GM18858 (cell line): ENCODE data around the gene MYO1F.
"Not testable (repeated sequence)": the region's sequence is repeated elsewhere in the genome, so short reads cannot be mapped to it uniquely, and the experiment has no call there.

Source experiments
- ATAC-seq: cut with Tn5 transposase; IDR thresholded peaks from one replicate; pipeline ENCODE4 v1.9.1; 2021; ENCODE audit not compliant: unreplicated experiment

Gene MYO1F

DNA sequence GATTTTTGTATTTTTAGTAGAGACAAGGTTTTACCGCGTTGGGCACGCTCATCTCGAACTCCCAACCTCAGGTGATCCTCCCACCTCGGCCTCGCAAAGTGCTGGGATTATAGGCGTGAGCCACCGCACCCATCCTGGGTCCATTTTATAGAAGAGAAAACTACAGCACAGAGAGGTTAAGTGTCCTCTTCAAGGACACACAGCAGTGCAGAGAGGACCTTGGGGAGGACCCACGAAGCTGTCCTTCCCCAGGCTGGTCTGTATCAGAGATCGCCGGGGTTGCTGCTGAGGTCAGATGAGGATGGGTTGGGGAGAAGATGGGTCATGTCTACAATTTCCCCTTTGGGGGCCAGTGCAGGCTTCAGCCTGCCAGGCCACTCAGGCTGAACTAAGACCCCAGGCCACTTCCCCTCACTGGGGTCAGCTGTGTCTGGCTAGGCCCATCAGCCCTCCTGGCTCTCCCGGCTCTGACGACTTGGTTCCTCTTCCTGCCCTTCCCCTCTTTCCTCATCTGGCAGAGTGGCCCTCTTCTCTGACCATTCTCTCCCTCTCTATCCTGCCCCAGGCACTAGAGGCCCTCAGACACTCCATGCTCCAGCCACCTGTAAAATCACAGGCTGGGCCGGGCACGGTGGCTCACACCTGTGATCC, 9.6 kb downstream of the MYO1F start:
- ATAC-seq: no peak

DNA sequence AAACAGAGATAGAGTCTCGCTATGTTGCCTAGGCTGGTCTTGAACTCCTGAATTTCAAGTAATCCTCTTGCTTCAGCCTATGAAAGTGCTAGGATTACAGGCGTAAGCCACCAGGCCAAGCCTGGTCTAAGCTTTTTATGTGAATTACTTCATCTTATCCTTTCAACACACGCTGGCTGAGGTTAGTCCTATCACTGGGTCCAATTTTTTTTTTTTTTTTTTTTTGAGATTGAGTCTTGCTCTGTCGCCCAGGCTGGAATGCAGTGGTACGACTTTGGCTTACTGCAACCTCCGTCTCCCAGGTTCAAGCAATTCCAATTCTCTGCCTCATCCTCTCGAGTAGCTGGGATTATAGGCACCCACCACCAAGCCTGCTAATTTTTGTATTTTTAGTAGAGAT, 10.4 kb downstream of the MYO1F start:
- ATAC-seq: no peak

DNA sequence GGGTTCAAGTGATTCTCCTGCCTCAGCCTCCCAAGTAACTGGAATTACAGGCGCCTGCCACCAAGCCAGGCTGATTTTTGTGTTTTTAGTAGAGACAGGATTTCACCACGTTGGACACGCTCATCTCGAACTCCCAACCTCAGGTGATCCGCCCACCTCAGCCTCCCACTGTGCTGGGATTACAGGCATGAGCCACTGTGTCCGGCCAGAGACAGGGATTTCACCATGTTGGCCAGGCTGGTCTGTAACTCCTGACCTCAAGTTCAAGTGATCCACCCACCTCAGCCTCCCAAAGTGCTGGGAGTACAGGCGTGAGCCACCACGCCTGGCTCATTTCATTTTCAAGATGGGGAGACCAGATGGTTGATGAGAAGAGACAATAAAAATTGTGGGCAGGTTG, 12.4 kb downstream of the MYO1F start:
- ATAC-seq: not testable (repeated sequence)

DNA sequence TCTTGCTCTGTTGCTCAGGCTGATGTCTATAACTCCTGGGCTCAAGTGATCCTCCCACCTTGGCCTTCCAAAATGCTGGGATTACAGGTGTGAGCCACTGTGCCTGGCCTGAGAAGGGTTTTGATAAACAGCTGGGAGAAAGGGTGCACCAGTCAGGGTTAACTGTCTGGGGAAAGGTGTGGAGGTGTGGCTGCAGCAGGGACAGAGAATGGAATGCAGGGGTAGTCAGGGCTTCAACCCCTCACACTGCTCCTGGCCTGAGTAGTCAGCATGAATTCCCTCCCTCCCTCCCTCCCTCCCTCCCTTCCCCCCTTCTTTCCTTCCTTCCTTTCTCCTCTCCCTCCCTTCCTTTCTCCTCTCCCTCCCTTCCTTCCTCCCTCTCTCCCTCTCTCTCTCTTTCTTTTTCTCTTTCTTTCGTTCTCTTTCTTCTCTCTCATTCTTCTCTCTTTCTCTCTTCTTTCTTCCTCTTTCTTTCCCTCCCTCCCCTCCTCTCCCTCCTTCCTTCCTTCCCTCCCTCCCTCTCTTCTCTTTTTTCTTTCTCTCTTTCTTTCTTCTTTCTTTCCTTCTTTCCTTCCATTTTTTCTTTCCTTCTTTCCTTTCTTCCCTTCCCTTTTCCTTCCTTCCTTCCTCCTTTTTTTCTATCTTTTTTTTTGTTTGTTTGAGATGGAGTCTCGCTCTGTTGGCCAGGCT, 16.0 kb downstream of the MYO1F start:
- no peak for ATAC-seq

DNA sequence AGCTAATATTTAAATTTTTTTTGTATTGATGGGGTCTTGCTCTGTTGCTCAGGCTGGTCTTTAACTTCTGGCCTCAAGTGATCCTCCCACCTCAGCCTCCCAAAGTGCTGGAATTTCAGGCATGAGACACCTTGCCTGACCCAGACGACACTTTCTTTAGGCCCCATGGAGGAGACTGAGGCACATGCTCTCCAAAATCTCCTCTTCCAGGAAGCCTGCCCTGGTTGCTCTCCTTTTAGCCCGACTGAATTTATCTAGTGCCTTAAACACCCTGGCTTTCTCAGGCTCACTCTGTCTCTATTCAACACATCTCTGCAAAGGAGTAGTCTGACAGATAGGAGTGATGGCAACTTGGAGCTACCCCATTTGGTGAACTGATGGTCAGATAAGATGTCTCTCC, 18.9 kb downstream of the MYO1F start:
- ATAC-seq: no peak

DNA sequence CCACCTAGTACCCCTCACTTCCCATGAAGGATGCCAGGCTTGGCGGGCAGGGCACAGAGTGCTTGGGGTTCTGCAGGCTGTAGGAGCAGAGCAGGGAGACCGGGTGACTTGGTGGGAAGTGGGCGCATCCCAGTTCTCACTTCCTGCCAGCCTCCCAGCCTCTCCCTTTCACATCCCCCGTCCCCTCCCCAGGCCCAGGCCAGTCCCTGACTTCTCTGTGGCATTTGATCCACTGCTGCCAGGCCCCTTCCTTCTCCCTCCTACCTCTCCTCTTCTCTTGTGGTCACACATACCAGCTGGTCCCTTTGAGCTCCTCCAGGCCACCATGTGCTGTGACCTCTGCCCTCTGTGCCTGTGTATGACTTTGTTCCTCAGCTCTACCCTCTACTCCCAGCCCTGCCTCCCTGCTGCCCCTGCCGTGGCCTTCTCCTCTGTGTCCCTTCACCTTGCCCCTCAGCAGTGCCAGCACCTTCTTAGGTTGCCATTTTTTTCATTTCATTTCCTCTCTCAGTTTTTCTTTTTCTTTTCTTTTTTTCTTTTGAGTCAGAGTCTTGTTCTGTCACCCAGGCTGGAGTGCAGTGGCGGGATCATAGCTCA, 19.5 kb downstream of the MYO1F start:
- ATAC-seq: no peak

DNA sequence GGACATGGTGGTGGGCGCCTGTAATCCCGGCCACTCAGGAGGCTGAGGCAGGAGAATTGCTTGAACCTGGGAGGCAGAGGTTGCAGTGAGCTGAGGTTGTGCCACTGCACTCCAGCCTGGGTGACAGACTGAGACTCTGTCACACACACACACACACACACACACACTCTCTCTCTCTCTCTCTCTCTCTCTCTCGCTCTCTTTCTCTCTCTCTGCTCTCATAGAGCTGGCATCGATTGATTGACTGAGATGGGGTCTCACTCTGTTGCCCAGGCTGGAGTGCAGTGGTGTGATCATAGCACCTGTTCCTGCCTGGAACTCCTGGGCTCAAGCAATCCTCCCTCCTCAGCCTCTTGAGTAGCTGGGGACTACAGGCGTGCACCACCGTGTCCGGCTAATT, 23.5 kb downstream of the MYO1F start:
- ATAC-seq: not testable (repeated sequence)

DNA sequence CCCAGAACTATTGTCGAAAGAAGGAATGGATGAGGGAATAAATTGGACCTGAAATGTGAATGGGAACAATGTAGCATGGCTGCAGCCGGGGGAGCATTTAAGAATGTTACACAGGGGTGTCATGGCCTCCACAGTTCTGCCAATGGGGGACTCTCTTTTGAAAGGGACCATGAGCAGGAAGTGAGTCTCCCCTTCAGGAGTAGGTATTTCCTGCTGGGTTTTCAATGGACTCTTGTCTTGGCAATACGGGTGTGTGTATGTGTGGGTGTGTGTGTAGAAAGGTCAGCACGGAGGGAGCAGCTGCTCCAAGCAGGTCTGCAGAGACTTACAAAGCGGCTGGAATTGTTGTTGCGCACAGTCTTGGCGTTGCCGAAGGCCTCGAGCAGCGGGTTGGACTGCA, 24.4 kb downstream of the MYO1F start:
- no peak for ATAC-seq

DNA sequence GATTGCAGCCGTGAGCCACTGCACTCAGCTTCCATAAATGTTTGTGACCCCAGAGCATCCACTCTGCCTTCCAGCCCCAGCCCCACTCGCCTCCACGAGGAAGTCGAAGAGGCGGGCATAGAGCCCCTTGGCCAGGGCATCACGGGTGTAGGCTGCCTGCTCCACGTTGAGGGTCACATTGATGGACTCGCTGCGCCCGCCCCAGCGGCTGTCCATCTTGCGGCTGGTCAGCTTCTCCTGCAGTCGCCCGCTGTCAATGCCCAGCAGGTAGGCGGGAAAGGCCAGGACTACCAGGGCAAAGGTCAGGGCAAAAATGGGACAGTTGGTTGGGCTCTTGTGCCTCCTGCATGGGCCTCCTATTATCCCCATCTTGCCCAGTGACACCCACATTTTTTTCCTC, 27.2 kb downstream of the MYO1F start:
- ATAC-seq: no peak

DNA sequence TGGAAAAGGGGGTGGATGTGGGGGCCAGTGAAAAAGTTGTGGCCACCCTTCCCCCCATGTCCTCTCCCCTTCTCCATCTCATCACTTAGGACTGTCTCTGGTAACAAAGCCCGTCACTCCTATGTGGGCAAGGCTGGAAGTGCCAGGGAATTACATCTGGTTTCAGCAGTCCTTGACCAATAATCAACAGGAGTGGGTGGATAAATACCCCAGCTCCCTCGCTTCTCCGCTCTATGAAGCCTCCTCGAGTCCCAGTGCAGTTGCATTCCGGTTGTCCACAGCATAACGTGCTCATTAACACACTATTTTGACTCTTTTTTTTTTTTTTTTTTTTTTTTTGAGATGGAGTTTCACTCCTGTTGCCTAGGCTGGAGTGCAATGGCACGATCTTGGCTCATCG, 31.5 kb downstream of the MYO1F start:
- ATAC-seq: no peak

DNA sequence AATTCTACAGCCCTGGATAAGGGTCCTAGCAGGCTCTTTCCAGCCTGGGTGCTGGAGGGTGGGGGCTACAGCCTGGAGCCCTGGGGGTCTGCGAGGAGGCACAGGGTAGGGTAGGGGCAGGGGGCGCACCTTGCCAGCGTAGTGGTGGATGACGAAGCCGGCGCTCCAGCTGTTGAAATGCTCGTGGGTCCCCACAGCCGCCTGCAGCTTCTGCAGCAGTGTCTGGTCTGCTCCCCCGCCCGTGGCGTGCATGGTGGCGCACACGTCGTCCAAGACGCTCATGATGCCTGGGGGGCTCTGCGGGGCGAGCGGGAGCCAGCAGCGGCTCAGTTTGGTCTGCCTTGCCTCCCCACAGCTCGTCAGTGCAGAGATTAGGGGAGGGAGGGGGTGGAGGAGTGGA, 33.1 kb downstream of the MYO1F start:
- ATAC-seq: no peak

DNA sequence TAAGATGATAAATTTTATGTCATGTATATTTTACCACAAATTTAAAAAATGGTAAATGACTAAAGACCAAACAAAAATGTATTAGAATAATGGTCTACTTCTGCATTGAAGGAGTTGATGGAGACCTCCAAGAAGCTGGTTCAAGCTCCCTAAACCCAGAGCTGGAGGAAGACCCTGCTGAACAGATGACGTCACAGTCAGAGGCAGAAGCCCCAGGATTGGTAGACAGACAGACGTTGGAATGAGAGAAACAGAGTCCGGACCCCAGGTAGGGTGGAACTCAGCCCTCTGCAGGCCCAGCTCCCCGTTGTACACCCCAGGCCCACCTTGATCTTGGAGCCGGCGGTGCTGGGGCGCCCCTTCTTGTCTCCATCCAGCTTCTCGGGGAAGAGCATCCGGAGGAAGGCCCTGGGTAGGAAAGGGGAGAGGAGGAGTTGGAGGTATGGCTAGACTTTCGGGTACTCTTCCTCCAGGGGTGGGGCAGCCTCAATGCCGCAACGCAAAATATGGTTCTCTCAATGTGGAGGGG, 37.6 kb downstream of the MYO1F start:
- no peak for ATAC-seq

DNA sequence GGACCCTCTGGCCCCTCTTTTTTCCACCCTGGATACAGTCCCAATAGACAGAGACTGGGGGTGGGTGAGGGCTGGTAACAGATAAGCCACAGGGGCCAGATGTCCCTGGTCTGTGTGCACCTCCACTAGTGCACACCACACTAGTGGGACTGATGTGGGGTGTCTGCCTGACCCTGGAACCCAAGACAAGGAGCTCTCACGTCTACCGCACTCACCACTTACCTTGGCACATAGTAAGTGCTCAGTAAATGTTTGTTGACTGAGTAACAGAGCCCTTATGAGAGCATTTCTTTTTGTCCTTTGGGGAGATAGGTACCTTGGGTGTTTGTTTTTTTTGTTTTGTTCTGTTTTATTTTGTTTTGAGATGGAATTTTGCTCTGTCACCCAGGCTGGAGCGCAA, 40.1 kb downstream of the MYO1F start:
- ATAC-seq: no peak

DNA sequence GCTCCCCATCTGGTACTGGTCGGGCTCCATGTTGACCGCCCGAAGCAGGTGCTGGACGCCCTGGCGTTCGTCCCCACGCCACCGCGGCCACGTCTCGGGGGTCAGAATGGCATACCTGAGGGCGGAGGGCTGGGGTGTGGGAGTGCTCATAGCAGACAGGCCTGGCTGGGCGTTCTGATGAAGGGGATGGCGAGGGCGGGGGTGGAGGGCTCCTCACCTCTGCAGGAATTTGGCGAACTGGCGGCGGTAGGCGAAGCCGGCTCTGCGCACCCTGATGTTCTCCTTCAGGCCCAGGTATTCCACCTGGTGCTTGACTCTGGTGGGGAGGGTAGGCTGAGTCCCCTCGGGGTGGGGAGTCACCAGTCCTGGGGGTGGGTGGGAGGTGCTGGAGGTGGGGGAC, 41.0 kb downstream of the MYO1F start:
- no peak for ATAC-seq

DNA sequence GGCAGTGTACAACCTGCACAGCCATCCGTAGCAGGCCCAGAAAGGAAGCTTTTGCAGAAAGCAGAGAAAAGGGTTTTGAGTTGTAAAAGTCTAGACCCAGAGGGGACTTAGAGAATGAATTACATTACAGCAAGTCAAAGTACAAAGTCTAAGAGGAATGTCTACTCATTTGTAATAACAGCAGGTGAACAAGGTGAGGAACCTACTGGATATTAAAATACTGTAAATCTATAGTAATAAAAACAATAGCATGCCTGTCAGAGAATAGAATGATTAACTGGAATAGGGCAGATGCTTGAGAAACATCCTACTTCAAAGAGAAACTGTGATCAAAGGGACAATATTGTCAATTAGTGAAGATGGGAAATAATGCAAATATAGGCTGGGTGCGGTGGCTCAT, 45.0 kb downstream of the MYO1F start:
- ATAC-seq: no peak

DNA sequence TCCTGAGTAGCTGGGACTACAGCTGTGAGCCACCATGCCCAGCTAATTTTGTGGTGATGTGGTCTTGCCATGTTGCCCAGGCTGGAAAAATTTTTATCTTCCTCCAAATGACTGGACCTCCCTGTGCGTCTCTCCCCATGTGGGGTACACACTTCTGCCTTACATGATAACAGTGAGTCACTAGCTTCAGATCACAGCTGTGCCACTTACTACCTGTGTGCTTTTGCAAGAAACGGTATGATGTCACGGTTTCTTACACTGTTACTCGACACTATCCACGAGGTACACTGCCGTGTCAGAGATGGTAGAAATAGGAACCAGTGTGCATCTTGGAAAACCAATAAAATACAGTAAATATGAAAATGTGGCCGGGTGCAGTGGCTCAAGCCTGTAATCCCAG, 45.8 kb downstream of the MYO1F start:
- no peak for ATAC-seq

DNA sequence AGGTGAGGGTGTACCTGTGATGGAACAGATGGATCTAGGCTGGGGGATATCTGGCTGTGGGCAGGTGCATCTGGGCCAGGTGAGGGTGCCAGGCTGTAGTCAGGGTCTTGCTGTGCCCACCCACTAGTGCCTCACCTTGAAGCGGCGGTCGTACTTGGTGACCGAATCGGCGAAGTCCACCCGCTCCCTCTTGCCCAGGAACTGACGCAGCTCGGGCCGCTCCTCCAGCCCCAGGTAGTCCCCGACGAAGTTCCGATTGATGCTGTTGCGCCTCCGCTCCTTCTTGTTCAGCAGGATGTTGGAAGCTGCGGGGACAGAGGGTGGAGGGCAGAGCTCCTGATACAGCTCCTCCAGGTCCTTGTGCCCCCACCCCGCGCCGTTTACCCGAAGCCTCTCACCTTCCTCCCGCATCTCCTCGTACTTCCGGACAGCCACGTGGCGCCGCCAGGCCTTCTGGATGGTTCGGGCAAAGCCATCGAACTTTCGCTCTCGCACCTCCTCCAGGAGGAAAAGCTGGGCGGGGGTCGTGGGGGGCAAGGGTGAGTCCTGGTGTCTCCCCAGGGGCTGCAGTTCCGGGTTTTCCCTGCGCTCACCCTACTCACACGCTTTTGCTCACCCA, 47.1 kb downstream of the MYO1F start:
- ATAC-seq: no peak

DNA sequence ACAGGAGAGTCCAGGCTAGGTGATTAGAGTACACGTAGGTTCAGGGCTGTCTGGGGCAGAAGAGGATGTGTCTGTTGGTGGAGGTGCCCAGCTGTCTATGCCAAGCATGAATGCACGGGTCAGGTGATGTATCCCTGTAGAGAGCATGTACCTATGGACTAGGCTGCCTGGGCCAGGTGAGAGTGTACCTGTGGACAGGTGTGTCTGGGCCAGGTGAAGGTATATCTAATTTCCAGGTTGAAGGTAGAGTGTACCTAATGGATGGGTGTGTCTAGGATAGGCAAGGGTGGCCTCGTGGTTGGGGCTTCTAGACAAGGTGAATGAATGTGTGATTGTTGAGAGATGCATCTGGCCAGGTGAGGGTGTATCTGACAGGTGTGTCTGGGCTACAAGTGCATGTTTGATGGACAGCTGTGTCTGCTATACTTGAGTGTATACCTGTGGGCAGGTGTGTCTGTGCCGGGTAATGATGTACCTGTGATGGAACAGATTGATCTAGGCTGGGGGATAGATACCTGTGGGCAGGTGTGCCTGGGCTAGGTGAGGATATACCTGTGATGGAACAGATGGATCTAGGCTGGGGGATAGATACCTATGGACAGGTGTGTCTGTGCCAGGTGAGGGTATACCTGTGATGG, 47.8 kb downstream of the MYO1F start:
- no peak for ATAC-seq

DNA sequence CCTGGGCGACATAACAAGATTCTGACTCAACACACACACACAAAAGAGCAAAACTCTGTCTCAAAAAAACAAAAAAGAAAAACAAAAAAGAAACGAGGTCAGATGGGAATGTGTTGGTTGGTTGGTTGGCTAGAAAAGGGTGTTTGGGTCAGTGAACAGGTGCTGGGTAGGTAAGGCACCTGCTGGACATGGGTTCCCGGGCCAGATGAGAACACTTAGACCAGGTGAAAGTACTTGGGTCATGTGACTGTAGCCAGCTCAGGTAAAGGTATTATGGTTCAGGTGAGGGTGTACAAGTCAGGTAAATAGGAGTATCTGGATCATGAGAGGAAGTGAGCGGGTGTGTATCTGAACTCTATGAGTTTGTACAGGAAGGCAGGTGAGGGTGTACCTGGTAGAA, 48.7 kb downstream of the MYO1F start:
- ATAC-seq: no peak

DNA sequence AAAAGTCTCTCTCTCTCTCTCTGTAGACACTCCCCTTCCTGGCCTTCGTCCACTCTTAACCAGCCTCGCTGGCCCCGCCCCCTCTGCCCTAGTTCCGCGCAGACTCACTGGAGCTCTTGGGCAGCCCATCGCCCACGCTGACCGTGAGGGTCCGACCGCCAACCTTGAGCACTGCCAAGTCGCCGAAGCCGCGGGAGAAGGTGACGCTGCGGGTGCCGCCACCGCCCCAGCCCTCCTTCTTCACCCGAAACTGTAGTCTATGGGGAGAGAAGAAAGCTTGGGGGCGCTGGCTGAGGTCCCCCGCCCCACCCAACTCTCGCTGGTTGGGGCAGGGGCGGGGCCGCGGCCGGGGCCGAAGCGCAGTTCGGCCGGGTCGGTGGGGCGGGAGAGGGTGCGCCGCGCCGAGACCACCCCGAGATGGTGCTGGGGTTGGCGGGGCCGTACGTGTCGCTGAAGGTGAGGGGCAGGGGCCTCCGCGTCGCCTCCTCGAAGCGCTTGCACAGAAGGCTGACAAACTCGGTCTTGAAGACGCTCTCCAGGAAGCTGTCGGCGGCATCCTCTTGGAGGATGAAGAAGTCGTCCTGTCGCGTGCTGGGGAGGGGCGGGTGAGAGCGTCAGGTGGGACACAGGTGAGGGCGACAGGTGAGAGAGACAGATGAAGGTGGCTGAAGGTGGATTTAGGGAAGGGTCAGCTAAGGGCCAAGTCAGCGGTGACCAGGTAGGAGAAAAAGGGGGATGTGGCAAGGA, 50.7 kb downstream of the MYO1F start:
- ATAC-seq: no peak

DNA sequence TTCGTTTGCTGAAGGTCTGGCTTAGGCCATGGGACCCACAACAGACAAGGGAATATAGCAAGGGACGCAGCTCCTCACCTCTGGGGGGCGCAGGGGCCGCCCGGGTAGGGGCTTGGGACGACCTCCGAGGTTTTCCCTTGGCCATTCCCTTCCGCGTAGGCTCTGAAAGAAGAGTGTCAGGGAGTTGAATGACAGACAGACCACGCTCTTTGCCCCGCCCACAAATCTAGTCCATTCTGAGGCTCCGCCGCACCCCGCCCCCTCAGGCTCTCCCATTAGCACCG, 51.9 kb downstream of the MYO1F start:
- ATAC-seq: no peak
